Urothelium cell line (cell line): Measurements from ENCODE around the gene ACOXL.
A peak's percentile ranks its signal among the peaks of the same experiment; 100 is the strongest.

Source experiments
- DNase-seq: peaks from one replicate; pipeline ENCODE4 v3.0.0; 2011; ENCODE audit warnings: low spot score, mixed read lengths
- FAIRE-seq: peaks from 2 replicates; lab custom pipeline; 2011; peaks lifted over from hg19 to GRCh38; lab: Jason Lieb, UNC

ACOXL gene

DNA sequence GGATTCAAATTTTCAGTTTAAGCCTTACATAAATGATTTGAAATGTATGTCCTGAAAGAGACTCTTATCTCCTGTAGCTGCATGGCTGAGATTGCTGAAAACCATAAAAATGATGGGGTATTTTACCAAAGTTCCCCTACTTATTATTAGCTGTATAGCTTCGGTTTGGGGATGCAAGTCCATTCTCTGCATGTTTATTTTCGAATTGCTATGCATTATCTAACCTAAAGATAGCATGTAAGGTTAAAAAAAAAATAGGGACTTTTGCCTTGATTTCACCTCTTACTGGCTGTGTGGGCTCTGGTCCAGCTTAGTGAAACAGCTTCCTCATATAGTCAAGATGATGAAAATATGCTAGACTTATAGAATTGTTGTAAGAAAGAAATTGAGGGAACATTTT lies 14.0 kb upstream of the ACOXL start:
- DNase-seq = no peak
- FAIRE-seq = no peak

DNA sequence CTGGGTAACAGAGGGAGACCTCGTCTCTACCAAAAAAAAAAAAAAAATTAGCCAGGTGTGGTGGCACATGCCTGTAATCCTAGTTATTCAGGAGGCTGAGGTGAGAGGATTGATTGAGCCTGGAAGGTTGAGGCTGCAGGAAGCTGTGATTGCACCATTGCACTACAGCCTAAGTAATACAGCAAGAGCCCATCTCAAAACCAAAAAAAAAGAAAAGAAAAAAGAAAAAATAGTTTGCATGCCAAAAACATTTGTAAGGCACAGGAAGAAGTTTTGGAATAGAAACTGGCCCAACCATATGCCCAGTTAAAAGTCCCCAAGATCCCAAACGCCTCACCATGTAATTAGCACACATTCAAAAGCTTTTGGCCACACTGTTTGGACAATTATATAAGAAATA lies 13.4 kb upstream of the ACOXL start:
- no peak for DNase-seq

DNA sequence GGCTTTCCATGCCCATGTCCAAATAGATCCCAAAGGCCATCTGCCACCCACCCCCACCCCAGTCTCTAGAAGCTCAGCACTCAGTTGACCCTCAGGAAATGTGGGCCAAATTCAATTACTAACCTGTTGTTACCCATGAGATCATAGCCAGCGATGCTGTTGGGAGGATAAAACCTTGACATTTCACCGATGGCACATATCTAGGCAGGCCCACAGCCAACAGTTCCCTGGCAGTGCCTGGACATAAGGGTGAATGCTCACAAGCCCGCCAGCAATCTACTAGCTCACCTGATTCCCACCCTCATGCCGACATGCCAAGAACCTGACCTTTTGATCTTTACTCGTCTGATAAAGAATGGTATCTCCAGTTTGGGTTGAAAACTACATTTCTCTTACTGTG lies 11.8 kb upstream of the ACOXL start:
- peak; percentile 30 for FAIRE-seq
- no peak for DNase-seq

More for the DNA sequence above, 13.4 kb upstream of the ACOXL start:
- no peak for FAIRE-seq

DNA sequence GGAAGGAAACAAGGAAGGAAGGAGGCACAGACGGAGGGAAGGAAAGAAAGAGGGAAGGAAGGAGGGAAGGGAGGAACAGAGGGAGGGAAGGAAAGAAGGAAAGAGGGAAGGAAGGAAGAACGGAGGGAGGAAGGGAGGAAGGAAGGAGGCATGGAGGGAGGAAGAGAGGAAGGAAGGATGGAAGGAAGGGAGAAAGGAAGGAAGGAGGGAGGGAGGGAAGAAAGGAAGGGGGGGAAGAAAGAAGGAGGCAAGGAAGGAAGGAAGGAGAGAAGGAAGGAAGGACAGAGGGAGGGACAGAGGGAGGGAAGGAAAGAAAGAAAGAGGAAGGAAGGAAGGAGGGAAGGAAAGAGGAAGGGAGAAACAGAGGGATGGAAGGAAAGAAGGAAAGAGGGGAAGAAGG lies 7.6 kb upstream of the ACOXL start:
- FAIRE-seq (peak; percentile 59), DNase-seq (no peak)

DNA sequence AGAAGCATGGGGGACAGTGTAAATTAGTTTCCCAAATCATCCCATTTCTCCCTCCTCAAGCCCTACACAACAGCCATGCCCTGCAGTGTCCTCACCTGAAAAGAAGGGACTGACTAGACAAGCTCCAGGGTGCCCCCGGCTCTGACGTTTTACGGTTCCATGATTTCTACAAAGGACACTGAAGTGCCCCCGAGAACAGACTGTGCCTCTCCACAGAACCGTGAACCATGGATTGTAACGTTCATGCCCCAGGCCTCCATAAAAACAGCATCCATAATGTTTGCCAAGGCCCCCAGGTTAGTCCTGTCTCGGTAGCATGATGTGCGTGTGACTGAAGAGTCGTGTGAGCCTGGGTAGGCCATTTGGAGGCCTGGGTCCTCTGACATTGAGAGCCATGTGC lies 7.0 kb upstream of the ACOXL start:
- DNase-seq = no peak
- FAIRE-seq = no peak

DNA sequence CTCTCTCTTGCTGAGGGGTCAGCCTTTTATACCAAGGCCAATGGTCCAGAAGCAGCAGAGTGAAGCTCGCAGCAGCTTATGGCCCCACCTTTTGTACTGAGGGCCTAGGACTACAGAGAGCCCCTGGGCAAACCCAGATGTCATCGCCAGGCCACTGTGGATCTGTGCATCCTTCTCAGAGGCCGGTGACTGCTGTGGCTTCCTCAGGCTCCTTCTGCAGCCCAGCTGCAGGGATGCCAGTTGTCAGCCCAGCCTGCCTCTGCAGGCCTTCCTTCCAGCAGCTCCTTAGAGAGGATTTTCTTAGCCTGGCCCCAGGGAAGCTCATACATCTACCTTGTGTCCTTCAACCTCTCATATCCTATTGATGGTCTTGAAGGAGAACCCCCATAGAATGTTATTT lies 6.5 kb upstream of the ACOXL start:
- FAIRE-seq (no peak), DNase-seq (no peak)

DNA sequence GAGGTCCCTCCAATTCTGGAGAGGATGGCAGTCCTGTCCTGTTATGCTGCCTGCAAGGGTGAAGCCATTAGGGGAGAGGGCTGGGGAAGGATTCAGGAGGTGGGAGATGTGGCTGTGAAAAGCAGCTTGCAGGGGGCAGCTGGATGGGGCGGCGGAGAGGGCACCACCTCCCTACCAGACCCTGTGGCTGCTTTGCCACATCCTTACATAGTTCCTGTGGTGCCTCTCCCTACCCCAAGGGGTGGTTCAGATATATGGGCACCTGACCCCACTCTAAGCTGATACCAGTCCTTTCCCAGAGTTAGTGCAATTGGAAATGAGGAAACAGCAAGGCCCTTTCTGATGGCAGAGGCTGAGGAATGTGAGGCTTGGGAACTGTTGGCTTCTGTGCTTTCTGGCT lies 6.1 kb upstream of the ACOXL start:
- FAIRE-seq (no peak), DNase-seq (no peak)

DNA sequence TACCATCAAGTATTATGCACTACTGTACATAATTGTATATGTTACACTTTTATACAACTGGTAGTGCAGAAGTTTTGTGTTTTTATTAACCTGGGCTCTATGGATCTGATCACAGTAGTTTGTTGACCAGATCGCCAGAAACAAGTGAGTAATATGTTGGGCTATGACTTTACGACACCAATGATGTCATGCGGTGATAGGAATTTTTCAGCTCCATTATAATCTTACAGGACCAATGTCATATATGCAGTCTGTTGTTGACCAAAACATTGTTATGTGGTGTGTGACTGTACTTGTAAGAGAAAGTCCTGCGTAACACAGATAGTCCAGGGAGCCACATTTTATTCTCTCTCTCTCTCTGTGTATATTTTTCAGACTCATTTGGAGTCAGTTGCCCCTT lies 4.5 kb upstream of the ACOXL start:
- FAIRE-seq = peak; percentile 32

DNA sequence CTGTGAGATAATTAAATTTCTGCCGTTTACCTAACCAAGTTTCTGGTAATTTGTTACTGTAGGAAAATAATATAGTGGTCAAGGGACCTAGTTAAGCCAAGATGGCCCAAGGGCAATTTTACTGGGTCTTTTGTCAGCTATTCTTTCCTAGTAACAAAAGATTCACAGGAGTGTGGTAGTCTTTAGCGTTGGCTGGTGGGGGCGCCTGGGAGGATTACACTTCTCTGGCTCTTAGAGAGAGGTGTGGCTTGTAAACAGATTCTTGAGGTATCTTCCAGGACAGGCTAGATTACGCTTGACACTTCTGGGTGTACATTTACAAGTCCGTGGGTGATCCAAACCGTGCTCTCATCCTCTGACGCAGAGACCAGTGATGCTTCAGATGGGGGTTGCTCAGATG lies 3.3 kb upstream of the ACOXL start:
- DNase-seq (no peak), FAIRE-seq (no peak)

More for the DNA sequence above, 4.5 kb upstream of the ACOXL start:
- no peak for DNase-seq

DNA sequence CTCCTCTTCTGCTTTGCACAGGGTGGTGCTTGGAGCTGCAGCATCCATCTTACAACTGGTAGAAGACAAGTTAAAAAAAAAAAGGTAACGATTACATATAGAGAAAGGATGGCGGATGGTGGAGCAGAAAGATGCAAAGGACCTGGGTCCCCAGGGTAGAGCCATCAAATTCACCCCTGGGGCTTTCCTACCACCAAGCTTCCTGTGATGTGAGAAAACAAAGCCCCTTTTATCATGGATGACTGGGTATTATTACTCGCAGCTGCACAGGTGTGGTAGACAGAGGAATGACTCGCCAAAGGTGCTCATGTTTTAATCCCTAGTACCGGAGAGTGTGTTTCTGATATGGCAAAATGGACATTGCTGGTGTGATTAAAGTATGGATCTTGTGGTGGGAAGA lies 1.3 kb upstream of the ACOXL start:
- DNase-seq = no peak
- no peak for FAIRE-seq

DNA sequence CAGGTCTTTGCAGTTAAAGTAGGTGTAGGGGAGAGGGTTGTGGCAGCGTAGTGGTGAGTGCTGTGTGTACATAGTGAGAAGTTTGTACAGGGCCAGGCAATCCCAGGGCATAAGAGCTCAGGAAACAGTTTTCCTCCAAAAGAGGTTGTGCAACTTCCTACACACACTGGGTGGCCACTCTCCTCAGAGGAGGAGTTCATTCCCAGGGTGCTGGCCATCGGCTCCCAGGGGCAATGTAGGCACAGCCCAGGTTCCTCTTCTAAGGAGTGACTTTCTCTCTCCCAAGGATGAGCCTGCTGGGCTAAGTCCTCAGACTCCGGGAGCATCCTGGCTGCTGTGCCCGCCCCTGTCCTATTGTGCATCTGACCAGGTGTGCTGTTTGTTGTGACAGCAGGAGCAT lies 3.0 kb downstream of the ACOXL start:
- no peak for FAIRE-seq

DNA sequence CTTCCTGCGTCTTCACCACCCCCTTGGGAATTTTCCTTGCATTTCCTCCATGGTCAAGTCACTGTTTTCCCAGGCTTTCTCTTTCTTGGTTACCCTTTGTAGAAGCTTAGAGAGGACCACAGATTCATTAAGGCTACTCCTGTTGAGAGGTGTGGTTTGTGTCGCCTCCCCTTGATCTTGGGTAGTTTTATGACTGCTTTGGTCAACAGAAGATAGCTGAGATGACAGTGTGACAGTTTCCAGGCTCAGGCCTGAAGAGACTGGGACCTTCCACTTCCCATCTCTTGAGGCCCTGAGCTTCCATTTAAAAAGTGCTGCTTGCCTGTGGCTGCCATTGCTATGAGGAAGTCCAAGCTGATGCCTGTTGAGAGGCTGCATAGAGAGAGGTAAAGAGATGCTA lies 5.4 kb downstream of the ACOXL start:
- FAIRE-seq = no peak

More for the DNA sequence above, 3.0 kb downstream of the ACOXL start:
- DNase-seq = no peak

DNA sequence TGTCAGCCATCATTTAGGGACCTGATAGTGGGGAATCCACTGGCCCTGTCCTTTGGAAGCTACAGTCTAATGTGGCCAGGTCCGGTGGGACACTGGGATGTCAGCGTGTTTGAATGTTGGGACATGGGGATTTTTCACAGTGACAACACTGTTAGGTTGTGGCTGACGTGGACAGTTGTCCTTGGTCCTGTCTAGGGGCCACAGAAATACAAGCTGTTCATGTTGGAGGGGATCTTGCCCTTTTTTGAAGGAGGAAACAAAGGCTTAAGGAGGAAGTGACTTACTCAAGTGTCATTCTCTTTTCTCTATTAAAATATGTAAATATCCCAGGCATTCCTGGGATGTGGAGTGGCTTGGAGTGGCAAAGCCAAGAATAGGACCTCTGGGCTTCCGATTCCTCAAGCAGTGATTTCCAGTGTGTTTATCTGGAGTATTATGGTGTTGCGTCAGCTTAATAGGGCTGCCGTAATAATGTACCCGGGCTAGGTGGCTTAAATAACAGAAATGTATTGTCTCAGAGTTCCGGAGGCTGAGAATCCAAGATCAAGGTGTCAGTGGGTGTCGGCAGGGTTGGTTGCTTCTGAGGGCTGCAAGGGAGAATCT lies 8.5 kb downstream of the ACOXL start:
- FAIRE-seq (peak; percentile 42), DNase-seq (no peak)

More for the DNA sequence above, 5.4 kb downstream of the ACOXL start:
- no peak for DNase-seq

DNA sequence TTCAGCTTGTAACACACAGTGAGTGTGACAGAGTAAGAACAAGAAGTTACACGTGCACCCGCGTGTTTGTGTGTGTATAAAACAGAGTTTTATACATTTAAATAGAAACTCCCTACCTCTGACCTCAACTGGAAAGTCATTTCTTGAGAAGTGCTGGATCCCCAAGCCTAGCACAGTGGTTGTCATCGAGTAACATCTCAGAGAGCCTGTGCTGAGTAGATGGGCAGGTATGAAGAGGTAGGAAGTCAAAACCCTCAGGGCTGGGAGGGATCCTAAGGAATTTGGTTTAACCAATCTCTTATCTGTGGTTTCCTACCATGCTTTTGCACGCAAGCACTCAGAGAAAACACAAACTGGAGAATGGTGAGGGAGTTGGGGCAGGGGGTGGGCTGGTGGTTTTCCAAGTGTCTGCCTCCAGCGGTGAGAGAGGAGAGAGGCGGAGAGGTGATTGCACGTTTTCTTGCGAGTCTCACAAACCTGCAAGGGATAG lies 9.2 kb downstream of the ACOXL start:
- no peak for FAIRE-seq
- no peak for DNase-seq

DNA sequence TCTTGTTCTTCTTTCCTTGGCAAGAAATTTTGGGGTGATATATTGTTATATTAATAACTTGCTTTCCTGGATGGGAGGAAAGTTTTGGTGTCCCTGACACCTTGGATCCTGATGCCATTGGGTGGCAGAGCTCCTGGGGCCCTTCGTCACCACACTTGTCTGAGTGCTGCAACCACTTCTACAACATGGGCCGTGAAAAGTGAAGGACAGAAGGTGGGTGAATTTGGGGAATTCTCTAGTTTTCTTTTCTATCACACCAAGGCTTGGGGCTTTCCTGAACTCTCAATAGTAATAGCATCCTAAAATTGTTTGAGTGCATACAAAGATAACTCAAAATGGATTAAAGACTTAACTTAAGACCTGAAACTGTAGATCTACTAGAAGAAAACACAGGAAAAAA lies 10.0 kb downstream of the ACOXL start:
- FAIRE-seq = no peak

DNA sequence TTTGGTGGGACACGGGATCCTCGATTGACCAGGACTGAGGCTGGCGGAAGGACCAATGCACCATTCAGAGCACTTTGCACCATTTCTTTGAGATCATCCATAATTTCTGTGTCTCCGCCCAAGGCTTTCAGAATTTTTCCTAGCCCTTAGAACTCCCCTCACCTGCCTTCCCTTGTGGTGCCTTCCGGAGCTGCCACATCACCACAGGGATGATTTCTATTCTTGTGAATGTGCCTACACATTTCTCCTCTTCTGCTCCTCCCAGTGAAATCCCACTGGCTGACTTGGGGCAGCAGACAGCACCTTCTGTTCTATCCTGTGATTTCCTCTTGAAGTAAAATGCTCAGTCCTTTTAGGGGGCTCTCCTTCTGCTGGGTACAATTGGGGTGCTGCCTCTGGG lies 11.2 kb downstream of the ACOXL start:
- DNase-seq = no peak

More for the DNA sequence above, 10.0 kb downstream of the ACOXL start:
- DNase-seq = no peak

DNA sequence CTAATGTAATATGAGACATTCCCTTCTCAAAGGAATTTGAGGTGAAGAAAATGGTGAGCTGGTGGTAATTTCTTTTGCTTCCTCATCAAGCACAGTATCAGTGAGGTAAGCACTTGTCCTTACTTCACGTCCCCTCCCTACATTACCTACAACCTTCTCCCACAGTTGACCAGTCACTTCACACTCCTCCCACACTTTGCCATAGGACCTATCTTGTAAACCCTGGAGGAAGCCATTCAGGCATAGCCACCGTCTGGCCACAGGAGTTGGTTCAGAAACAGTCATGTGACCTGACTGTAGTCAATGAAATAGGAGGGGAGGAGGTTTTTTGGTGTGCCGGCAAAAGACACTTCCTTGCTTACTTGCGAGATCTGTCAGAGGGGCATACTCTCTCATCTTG lies 12.1 kb downstream of the ACOXL start:
- DNase-seq (no peak), FAIRE-seq (no peak)

More for the DNA sequence above, 11.2 kb downstream of the ACOXL start:
- FAIRE-seq = no peak

DNA sequence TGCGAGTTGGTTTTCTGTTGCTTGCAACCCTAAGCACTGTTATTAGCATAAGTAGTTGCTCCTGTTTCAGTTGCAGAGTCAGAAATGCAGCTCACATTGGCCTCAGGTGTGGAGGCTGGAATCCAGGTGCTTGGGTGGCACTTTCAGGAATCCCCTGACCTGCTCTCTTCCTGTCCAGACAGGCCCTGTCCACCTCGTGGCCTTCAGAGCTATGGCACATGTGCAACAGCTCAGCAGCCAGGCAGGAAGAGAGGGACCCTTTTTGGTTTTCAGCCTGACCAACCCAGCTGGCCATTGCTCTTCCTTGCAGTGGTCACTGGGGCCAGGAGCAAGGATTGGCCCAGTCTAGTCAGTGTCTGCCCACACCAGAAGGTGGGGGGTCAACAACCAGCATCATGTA lies 12.7 kb downstream of the ACOXL start:
- no peak for FAIRE-seq
- no peak for DNase-seq

DNA sequence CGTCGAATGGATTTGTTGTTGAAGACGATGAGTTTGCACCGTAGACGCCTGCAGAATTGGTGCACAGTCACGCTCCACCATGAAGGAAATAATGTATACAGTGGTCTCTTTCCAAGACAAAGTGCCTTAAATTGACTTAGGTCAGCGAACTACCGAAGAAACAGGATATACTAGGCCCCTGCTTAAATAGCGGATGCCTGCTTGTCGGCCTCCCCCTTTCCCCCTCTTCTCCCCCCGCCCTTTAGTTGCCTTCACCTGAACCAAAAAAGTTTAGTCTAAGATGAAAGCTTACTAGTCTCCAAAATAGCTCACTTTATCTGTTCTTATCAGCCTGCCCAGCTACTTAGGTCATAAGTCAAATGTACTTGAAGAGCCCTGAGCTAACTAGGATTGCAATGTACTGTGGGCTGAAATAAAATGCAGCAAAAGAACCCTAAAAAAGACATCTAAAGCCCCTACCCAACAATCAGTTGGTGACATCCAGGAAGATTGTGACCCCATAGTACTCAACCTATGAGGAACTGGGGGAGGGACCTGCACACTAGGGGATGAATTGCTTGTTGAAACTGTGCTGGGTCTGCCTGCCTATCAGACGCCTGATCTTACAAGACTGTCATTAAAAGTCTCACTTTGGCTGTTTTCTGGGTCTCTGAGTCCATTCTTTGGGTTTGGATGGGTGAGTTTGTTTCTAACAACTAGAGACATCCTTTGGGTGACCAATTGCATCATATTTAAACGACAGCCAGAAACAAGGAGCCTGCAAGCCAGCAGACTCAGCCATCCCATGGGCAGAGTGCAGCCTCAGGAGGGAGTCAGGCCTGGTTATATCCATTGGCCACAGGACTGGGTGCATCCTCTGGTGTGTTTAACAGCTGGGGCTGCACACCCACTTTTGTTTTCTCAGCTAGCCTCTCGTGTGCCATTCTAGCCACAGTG lies 14.5 kb downstream of the ACOXL start:
- no peak for DNase-seq
- FAIRE-seq = no peak

DNA sequence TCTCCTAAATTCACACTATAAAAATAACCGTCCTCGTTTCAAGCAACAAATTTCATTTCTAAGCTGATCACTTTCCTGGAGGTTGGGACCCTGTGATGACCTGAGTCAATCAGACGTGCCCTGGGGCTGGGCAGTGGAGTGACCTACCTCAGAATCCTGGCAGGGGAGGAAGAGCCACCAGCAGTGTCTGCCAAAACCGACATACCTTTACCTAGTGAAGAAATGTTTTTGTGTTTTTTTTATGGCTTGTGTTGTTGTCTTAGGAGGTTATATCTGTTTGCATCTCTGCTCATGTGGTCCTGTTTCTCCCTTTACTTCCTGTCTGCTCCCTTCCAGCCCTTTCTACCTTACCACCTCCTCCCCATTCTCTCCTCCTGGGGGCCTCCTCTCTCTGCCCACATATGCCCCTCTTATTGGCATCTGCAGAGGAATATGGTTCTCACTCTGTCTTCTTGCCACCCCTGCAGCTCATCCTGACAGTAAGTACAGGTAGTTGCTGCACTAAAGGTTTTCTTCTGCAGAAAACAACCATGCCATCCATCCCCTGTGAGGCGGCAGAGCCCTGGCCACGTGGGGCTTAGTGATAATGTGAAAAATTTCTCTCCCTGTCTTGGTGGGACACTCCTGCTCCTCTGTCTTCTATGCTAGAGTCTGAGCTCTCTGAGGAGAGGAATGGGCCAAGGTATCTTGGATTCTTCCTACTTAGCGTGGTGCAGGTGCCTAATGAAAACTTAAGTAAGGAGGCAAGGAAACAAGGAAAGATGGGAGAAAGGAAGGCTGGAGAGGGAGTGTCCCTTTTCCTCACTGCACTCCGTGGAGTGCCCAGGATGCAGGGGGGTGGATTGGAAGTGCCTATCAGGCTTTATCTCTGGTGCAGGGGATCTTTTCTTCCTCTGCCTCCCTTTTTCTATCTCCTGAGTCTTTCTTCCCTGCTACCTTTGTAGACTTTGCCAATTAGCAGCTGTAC lies 15.4 kb downstream of the ACOXL start:
- no peak for DNase-seq
- FAIRE-seq = no peak

DNA sequence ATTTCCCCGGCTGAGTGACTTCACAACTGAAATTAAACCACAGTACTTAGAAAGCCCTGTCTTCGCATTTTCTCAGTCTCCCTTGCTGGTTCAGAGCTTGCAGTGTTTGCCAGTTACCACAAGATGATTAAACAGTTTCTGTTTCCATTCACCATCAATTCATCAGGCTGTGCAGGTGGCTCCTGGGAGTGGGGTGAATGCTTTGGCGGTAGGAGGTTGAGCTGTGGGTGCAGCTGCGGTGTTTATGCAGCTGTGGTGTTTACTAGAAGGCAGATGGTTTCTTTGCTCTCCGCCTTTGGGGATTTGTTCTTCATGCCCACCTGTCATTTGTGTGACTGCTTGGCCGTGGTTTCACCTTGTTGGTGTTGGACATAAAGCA lies 16.1 kb downstream of the ACOXL start:
- DNase-seq (peak; percentile 62), FAIRE-seq (peak; percentile 35)
